ENCODE results near the gene GCNA. TPM values are rescaled to one million over a fixed set of nuclear protein-coding genes. Genes with fewer than 3 reads are reported as not detected.

The GCNA gene
- polyA plus RNA-seq, 1 of the 3 experiments (the other 2 are of a cell fraction), result 1.8 TPM

- Histone ChIP-seq H3K27ac (ENCODE audit: low read depth in 2 of 2, low read length in 1 of 2) (no peak within 1 kb of the TSS), H3K4me1 (ENCODE audit: control insufficient read depth in 1 of 2, insufficient read depth in 2 of 2, low read depth in 1 of 2, low read length in 1 of 2) (no peaks in the 10 kb centered on the region), H2AFZ (ENCODE audit: low read depth) (no peak within 1 kb of the TSS), H3K79me2 (ENCODE audit: insufficient read depth) (no peaks in the 10 kb centered on the region), H3K4me2 (no peak within 1 kb of the TSS), H3K9me3 (no peaks in the 10 kb centered on the region), H3K9me2 (no peaks in the 10 kb centered on the region), H3K9ac (no peak within 1 kb of the TSS), H3F3A (replicated peaks; ENCODE audit: insufficient read depth) (no peaks in the 10 kb centered on the region), H3K4me3 (ENCODE audit: low read depth in 2 of 2, low read length in 1 of 2) (no peak within 1 kb of the TSS), H3K27me3 (ENCODE audit: insufficient read depth) (no peaks in the 10 kb centered on the region; the same call in 1 of the 2 replicates), H4K20me1 (ENCODE audit: insufficient read depth) (no peaks in the 10 kb centered on the region), H3K36me3 (replicated peaks in 1 of 2; ENCODE audit: control insufficient read depth in 1 of 2, insufficient read depth in 2 of 2, low read length in 1 of 2) (no peaks in the 10 kb centered on the region)
- DNase-seq, result no peak
- WGBS (ENCODE audit: low lambda C conversion rate), result 35% methylated on average over 4 of the region's 4 CpGs
- ChIA-PET CTCF (no interaction called here), POLR2A (no interaction called here)
- TF ChIP-seq RCOR1 (IDR thresholded peaks at IDR 0.05; ENCODE audit: low read length) (no peak), RXRA (IDR thresholded peaks at IDR 0.05; ENCODE audit: borderline replicate concordance, low read depth) (no peak), YY1 (IDR thresholded peaks at IDR 0.05; ENCODE audit: low read depth) (no peak), EP300 (IDR thresholded peaks at IDR 0.05; ENCODE audit: borderline replicate concordance in 1 of 2, low read depth in 1 of 2, low read length in 1 of 2) (no peak), ZBTB33 (IDR thresholded peaks at IDR 0.05; ENCODE audit: borderline replicate concordance, low read depth) (no peak), IRF3 (IDR thresholded peaks at IDR 0.05; ENCODE audit: low read depth, low read length) (no peak), MAX (IDR thresholded peaks at IDR 0.05; ENCODE audit: low read depth) (no peak), FOSL2 (IDR thresholded peaks at IDR 0.05; ENCODE audit: borderline replicate concordance, low read depth) (no peak)
These were observed 40.1 kb downstream of the GCNA start, which contains the start of gene CXCR3 for GRCh38 chrX:71618303-71618721. Gene CXCR3, minus strand, starts transcription at chrX:71618511. Its CDS starts 62 bp downstream, at chrX:71618449.

GRCh38 chrX:71618787-71619186, 40.5 kb downstream of the GCNA start:
- Histone ChIP-seq H3F3A (replicated peaks; ENCODE audit: insufficient read depth) (no peaks in the 10 kb centered on the region), H2AFZ (ENCODE audit: low read depth) (no peak overlapping the region), H3K4me1 (ENCODE audit: control insufficient read depth in 1 of 2, insufficient read depth in 2 of 2, low read depth in 1 of 2, low read length in 1 of 2) (no peaks in the 10 kb centered on the region), H3K27me3 (ENCODE audit: insufficient read depth) (no peaks in the 10 kb centered on the region; the same call in 1 of the 2 replicates), H3K4me3 (ENCODE audit: low read depth in 2 of 2, low read length in 1 of 2) (no peak overlapping the region), H4K20me1 (ENCODE audit: insufficient read depth) (no peaks in the 10 kb centered on the region), H3K27ac (ENCODE audit: low read depth in 2 of 2, low read length in 1 of 2) (no peak overlapping the region), H3K4me2 (no peak overlapping the region), H3K9ac (no peak overlapping the region), H3K36me3 (replicated peaks in 1 of 2; ENCODE audit: control insufficient read depth in 1 of 2, insufficient read depth in 2 of 2, low read length in 1 of 2) (no peaks in the 10 kb centered on the region), H3K79me2 (ENCODE audit: insufficient read depth) (no peaks in the 10 kb centered on the region), H3K9me3 (no peaks in the 10 kb centered on the region), H3K9me2 (no peaks in the 10 kb centered on the region)
- CTCF ChIA-PET, result interaction anchor here (0.6 kb wide), 1 partner anchor 1162 kb away, joined by 3 read pairs; no protein-coding TSS in a partner anchor
- WGBS (ENCODE audit: low lambda C conversion rate), result 64% methylated on average over 3 of the region's 3 CpGs
- TF ChIP-seq FOSL2 (IDR thresholded peaks at IDR 0.05; ENCODE audit: borderline replicate concordance, low read depth) (no peak), SMC3 (IDR thresholded peaks at IDR 0.05; ENCODE audit: low read depth, low read length) (no peak), TEAD4 (IDR thresholded peaks at IDR 0.05; ENCODE audit: borderline replicate concordance, insufficient read depth) (no peak), RFX5 (IDR thresholded peaks at IDR 0.05; ENCODE audit: low read length) (no peak), GABPA (IDR thresholded peaks at IDR 0.05; ENCODE audit: low read depth) (no peak)
- DNase-seq, result no peak
- POLR2A ChIA-PET, result no interaction called here
